ENCODE data around the gene TAGLN3. TPM values are rescaled to one million over a fixed set of nuclear protein-coding genes. Genes with fewer than 3 reads are reported as not detected.

The TAGLN3 gene
- 47.4 TPM for polyA plus RNA-seq (2013, experiment 1 of 4)
- 43.2 TPM for polyA plus RNA-seq (2013, experiment 2 of 4)
- polyA plus RNA-seq (2013, experiment 3 of 4), result 55.4 TPM
- 67.2 TPM for polyA plus RNA-seq (2013, experiment 4 of 4)

DNA sequence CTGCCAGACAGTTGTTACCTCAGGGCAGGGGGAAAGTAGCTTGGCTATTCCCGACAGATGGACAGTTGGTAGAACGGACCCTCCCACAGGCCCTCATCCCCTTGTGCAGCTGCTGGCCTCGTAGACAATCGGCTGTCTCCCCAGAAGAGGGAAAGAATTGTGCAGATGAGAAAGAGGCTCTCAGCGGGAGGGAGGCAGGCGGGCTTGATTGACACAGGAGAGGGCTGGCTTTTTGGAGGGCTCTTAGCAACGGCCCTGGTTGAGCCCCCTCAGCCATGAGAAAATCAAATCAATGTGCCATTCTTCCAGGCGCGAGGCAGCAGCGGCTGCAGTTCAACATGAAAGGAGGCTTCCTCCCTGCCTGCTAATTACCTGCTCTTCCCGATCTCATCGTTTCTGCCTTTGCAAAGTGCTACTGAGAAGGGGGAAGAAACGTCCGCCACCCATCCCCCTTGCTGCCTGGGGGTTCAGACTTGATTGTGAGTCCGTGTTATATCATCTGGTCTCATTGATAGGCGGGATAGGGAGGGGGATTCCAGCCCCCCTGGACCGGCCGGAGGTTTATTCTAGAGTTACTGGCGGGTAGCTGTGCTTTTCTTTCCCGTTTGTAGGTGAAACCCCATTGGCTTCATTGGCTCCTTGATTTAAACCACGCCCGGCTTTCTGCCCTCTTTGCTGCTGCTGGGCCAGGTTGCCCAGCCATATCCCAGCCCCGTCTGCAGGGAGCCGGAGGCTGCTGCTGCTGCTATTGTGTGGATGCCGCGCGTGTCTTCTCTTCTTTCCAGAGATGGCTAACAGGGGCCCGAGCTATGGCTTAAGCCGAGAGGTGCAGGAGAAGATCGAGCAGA is at the start of gene TAGLN3:
Gene TAGLN3 (plus strand): TSS at position 287 of the 848 bp plus-strand sequence. CDS start 501 bp downstream, at position 788.
- Histone ChIP-seq H3K9me3 (ENCODE audit: control insufficient read depth, low read length) (no peaks in the 10 kb centered on the region), H3K36me3 (ENCODE audit: control insufficient read depth, insufficient read depth, low read length) (peaks cover 21% of the 10 kb centered on the region), H3K4me1 (ENCODE audit: control insufficient read depth, insufficient read depth, low read length) (peaks cover 47% of the 10 kb centered on the region), H3K27ac (ENCODE audit: insufficient read depth, low read depth, low read length, poor library complexity, severe bottlenecking) (peak within 1 kb of the TSS; percentile 96), H3K27me3 (ENCODE audit: control insufficient read depth, insufficient read depth, low read length, poor library complexity, severe bottlenecking) (peaks cover 15% of the 10 kb centered on the region), H3K4me3 (ENCODE audit: insufficient read depth, low read depth, low read length) (peak within 1 kb of the TSS; percentile 68)
- WGBS, 2 experiments, result 0% methylated on average over 30 of the region's 30 CpGs

DNA sequence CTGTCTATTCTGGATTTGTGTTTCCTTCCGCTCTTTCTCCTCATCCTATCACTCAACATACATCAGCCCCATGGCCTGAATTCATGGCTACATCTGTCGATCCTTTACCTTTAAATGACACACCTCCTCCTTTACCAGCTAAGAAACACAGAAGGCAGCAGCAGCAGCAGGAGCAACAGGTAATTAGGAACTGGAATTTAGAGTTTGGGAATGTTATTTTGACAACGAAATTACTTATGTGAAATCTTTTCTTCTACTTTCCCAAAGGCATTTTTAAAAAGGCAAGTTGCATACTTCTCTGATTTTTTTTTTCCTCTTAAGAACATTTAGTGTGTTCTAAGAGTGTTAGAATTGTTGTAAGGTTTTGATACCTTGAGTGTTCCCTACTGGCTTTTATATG is 49.0 kb upstream of the TAGLN3 start:
- no peaks in the 10 kb centered on the region for H3K4me1 ChIP-seq (ENCODE audit: control insufficient read depth, insufficient read depth, low read length)
- H3K36me3 ChIP-seq (ENCODE audit: control insufficient read depth, insufficient read depth, low read length), result no peaks in the 10 kb centered on the region
- no peak overlapping the region for H3K4me3 ChIP-seq (ENCODE audit: insufficient read depth, low read depth, low read length)
- WGBS, 2 experiments, result 83 to 89% methylated on average over 2 to 3 of the region's 3 CpGs
- H3K27ac ChIP-seq (ENCODE audit: insufficient read depth, low read depth, low read length, poor library complexity, severe bottlenecking), result no peak overlapping the region
- H3K27me3 ChIP-seq (ENCODE audit: control insufficient read depth, insufficient read depth, low read length, poor library complexity, severe bottlenecking), result no peaks in the 10 kb centered on the region
- H3K9me3 ChIP-seq (ENCODE audit: control insufficient read depth, low read length), result no peaks in the 10 kb centered on the region

DNA sequence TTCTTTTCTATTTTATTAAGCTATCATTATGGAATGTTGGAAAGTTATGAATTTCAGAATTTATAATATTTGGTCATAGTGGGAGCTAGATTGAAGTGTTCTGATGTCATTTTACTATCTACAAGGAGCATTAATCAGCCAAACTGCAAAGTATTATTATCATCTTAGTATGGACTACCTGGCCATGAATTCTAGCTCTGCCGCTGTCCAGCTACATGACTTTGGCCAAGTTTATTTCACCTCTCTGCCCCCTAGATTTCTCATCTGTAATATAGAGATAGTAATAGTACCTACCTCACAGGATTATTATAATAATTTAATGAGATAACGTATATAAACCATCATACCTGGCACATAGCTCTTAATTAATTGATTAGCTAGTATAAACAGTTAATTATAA is 47.7 kb upstream of the TAGLN3 start:
- Histone ChIP-seq H3K27ac (ENCODE audit: insufficient read depth, low read depth, low read length, poor library complexity, severe bottlenecking) (no peak overlapping the region), H3K4me1 (ENCODE audit: control insufficient read depth, insufficient read depth, low read length) (no peaks in the 10 kb centered on the region), H3K36me3 (ENCODE audit: control insufficient read depth, insufficient read depth, low read length) (no peaks in the 10 kb centered on the region), H3K9me3 (ENCODE audit: control insufficient read depth, low read length) (no peaks in the 10 kb centered on the region), H3K27me3 (ENCODE audit: control insufficient read depth, insufficient read depth, low read length, poor library complexity, severe bottlenecking) (no peaks in the 10 kb centered on the region), H3K4me3 (ENCODE audit: insufficient read depth, low read depth, low read length) (no peak overlapping the region)
- 100% methylated on average over 1 of the region's 2 CpGs for WGBS, 2 experiments

DNA sequence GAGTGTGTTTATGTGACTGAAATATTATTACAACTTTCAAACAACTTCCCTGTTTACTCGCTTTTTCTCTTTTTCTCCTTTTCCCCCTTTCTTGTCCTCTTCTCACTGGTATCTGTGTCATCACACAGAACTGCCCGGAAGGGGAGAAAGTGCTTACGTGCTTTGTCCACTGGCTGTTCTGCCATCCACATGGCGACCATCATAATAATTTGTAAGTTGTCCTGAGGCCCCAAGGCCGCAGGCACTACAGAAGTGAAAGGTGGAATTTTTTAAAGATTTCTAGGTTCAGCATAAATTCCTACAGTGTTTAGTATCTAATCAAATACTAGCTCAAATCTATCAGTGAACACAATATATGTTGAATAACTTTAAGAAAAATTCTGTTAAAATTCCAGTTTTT is 46.6 kb upstream of the TAGLN3 start:
- Histone ChIP-seq H3K27me3 (ENCODE audit: control insufficient read depth, insufficient read depth, low read length, poor library complexity, severe bottlenecking) (no peaks in the 10 kb centered on the region), H3K27ac (ENCODE audit: insufficient read depth, low read depth, low read length, poor library complexity, severe bottlenecking) (no peak overlapping the region), H3K4me3 (ENCODE audit: insufficient read depth, low read depth, low read length) (no peak overlapping the region), H3K9me3 (ENCODE audit: control insufficient read depth, low read length) (no peaks in the 10 kb centered on the region), H3K4me1 (ENCODE audit: control insufficient read depth, insufficient read depth, low read length) (peaks cover 4% of the 10 kb centered on the region), H3K36me3 (ENCODE audit: control insufficient read depth, insufficient read depth, low read length) (no peaks in the 10 kb centered on the region)
- 94 to 98% methylated on average over 5 of the region's 5 CpGs for WGBS, 2 experiments

DNA sequence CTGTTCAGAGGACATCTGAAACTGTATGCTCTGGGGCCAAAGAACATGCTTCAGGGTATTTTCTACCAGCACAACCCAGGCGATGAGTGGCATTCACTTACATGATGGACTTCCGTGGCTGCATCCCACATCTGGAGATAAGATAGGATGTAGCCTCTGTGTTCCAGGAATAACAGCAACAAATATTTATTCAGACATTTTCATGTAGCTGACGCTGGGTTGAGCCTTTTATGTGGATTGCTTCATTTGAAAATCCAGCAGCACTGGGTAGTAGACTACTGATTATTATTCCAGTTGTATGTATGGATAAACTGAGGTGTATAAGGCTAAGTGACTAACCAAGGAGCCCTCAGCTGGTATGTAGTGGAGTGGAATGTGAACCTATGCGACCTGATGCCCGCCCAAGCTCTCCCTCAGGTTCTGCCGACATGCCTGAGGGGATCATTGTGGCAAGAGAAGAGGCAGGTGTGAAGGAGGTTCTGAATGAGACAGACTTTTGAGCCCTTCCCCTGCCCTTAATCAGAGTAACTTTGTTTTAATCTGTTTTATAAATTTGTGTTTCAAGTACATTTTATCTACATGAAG is 45.8 kb upstream of the TAGLN3 start:
- H3K27me3 ChIP-seq (ENCODE audit: control insufficient read depth, insufficient read depth, low read length, poor library complexity, severe bottlenecking), result no peaks in the 10 kb centered on the region

DNA sequence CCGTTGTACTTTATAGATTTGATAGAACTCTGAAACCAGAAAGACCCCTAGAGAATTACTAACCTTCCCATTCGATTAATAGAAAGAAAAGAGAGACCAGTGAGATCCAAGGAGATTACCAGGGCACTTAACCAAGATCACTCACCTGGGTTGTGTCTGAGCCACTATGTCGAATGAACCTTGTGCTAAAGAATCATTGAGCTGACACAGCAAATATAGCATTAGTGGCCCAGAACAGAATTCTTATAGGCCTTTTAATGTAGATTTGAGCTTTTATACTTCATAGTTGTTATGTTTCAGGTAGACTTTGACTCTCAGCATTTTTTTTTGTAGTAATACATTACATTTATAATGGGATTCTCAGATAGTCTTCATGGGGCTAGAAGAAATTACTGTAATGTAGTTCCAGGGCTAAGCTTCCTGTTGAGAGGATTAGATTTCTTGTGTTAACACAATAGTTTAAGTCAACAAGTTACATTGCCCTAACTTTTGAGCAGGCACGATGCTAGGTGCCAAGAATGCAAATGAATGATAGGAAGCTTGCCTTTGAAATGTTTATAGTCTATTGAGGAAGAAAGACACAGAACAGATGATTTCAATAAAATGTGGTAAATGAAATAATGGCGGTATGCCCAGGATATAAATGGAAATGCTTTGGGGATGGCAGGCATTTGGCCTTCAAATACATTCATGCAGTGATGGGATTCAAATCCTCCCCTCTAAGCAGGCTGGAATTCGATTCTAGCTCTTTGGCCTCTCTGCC is 44.3 kb upstream of the TAGLN3 start:
- WGBS, 2 experiments, result 69 to 73% methylated on average over 5 to 6 of the region's 6 CpGs
- Histone ChIP-seq H3K27me3 (ENCODE audit: control insufficient read depth, insufficient read depth, low read length, poor library complexity, severe bottlenecking) (no peaks in the 10 kb centered on the region), H3K9me3 (ENCODE audit: control insufficient read depth, low read length) (no peaks in the 10 kb centered on the region), H3K36me3 (ENCODE audit: control insufficient read depth, insufficient read depth, low read length) (no peaks in the 10 kb centered on the region), H3K27ac (ENCODE audit: insufficient read depth, low read depth, low read length, poor library complexity, severe bottlenecking) (no peak overlapping the region), H3K4me1 (ENCODE audit: control insufficient read depth, insufficient read depth, low read length) (peaks cover 9% of the 10 kb centered on the region), H3K4me3 (ENCODE audit: insufficient read depth, low read depth, low read length) (no peak overlapping the region)

More for the DNA sequence above, 45.8 kb upstream of the TAGLN3 start:
- Histone ChIP-seq H3K4me3 (ENCODE audit: insufficient read depth, low read depth, low read length) (no peak overlapping the region), H3K9me3 (ENCODE audit: control insufficient read depth, low read length) (no peaks in the 10 kb centered on the region), H3K36me3 (ENCODE audit: control insufficient read depth, insufficient read depth, low read length) (no peaks in the 10 kb centered on the region), H3K27ac (ENCODE audit: insufficient read depth, low read depth, low read length, poor library complexity, severe bottlenecking) (no peak overlapping the region), H3K4me1 (ENCODE audit: control insufficient read depth, insufficient read depth, low read length) (peaks cover 9% of the 10 kb centered on the region)
- WGBS, 2 experiments, result 94 to 95% methylated on average over 6 of the region's 6 CpGs

DNA sequence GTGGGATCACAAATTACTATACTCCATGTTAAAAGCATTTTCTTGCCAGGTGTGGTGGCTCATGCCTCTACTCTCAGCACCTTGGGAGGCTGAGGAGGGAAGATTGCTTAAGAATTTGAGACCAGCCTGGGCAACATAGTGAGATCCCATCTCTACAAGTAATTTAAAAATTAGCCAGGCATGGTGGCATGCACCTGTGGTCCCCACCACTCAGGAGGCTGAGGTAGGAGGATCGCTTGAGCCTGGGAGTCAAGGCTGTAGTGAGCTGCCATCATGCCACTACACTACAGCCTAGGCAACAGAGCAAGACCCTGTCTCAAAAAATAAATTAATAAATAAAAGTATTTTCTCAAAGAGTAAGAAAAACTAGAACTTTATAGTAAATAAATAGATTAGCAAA is 42.8 kb upstream of the TAGLN3 start:
- Histone ChIP-seq H3K4me3 (ENCODE audit: insufficient read depth, low read depth, low read length) (no peak overlapping the region), H3K9me3 (ENCODE audit: control insufficient read depth, low read length) (no peaks in the 10 kb centered on the region), H3K27ac (ENCODE audit: insufficient read depth, low read depth, low read length, poor library complexity, severe bottlenecking) (no peak overlapping the region), H3K36me3 (ENCODE audit: control insufficient read depth, insufficient read depth, low read length) (no peaks in the 10 kb centered on the region), H3K4me1 (ENCODE audit: control insufficient read depth, insufficient read depth, low read length) (peaks cover 9% of the 10 kb centered on the region), H3K27me3 (ENCODE audit: control insufficient read depth, insufficient read depth, low read length, poor library complexity, severe bottlenecking) (no peaks in the 10 kb centered on the region)
- WGBS, 2 experiments, result 100% methylated on average over 1 of the region's 1 CpG

DNA sequence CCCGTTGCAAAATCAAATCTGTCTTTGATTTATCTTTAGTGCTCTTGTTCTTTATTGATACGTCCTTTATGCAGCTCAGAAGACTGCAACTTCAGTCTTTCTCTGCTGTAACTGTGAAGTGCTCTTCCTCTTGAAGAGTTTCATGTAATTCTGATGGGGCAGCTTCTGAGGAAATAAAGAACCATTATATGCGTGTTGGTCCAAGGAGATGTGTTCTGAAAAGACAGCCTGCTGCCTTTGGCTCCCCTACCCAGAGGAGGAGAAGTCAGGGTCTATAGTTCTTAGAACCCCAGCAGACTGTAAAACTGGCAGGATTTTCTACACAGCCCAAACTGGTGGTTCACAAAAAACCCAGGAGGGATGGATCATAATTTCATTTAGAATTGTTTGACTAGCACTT is 42.3 kb upstream of the TAGLN3 start:
- WGBS, 2 experiments, result 67 to 71% methylated on average over 3 of the region's 3 CpGs
- Histone ChIP-seq H3K4me1 (ENCODE audit: control insufficient read depth, insufficient read depth, low read length) (peaks cover 9% of the 10 kb centered on the region), H3K27me3 (ENCODE audit: control insufficient read depth, insufficient read depth, low read length, poor library complexity, severe bottlenecking) (no peaks in the 10 kb centered on the region), H3K27ac (ENCODE audit: insufficient read depth, low read depth, low read length, poor library complexity, severe bottlenecking) (peak overlapping the region; percentile 88), H3K9me3 (ENCODE audit: control insufficient read depth, low read length) (no peaks in the 10 kb centered on the region), H3K36me3 (ENCODE audit: control insufficient read depth, insufficient read depth, low read length) (no peaks in the 10 kb centered on the region), H3K4me3 (ENCODE audit: insufficient read depth, low read depth, low read length) (no peak overlapping the region)

DNA sequence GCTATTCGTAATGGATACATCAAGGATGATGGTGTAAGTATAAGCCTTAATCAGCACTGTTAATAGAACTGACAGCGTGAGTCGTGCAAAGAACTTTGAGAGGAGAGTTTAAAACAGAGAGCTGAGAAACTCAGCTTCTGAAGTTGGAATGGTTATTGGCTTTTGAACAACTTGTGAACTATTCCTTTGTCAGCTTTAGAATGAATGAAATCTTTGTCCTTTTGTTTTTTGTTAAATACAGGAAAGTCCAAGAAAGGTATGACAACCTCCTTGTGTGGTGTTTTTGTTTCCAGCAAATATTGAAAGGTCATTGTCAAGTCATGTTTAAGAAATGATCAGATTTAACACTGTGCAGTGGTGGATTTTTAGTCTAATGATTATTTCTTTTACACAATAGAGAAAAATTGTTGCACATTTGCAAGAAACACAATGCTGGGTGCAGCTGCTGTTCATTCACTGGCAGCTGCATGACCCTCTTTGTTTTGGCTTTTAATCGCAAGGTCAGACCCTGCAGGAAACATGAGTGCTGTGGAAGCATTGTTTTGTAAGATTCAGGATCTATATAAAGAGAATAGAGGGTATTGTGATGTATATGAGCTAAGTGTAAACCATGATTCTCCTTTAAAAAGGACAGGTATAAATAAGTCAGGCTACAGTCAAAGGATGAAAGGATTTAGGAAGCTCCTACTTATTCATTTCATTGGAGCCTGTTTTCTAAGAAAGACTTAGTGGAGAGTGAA is 41.6 kb upstream of the TAGLN3 start:
- Histone ChIP-seq H3K4me3 (ENCODE audit: insufficient read depth, low read depth, low read length) (no peak overlapping the region), H3K27me3 (ENCODE audit: control insufficient read depth, insufficient read depth, low read length, poor library complexity, severe bottlenecking) (no peaks in the 10 kb centered on the region), H3K27ac (ENCODE audit: insufficient read depth, low read depth, low read length, poor library complexity, severe bottlenecking) (peak overlapping the region; percentile 88), H3K9me3 (ENCODE audit: control insufficient read depth, low read length) (no peaks in the 10 kb centered on the region), H3K4me1 (ENCODE audit: control insufficient read depth, insufficient read depth, low read length) (peaks cover 15% of the 10 kb centered on the region), H3K36me3 (ENCODE audit: control insufficient read depth, insufficient read depth, low read length) (no peaks in the 10 kb centered on the region)
- WGBS, 2 experiments, result 25 to 34% methylated on average over 4 of the region's 4 CpGs

All from ectodermal cell (in vitro differentiated cells).